HG03159 (cell line): ENCODE measurements around the gene NIM1K.
"Not testable (repeated sequence)": the region's sequence is repeated elsewhere in the genome, so short reads cannot be mapped to it uniquely, and the experiment has no call there.

Source experiments
- ATAC-seq: cut with Tn5 transposase; IDR thresholded peaks from one replicate; pipeline ENCODE4 v1.9.1; 2021; ENCODE audit warnings: mild to moderate bottlenecking, moderate library complexity; ENCODE audit not compliant: unreplicated experiment

NIM1K gene

DNA sequence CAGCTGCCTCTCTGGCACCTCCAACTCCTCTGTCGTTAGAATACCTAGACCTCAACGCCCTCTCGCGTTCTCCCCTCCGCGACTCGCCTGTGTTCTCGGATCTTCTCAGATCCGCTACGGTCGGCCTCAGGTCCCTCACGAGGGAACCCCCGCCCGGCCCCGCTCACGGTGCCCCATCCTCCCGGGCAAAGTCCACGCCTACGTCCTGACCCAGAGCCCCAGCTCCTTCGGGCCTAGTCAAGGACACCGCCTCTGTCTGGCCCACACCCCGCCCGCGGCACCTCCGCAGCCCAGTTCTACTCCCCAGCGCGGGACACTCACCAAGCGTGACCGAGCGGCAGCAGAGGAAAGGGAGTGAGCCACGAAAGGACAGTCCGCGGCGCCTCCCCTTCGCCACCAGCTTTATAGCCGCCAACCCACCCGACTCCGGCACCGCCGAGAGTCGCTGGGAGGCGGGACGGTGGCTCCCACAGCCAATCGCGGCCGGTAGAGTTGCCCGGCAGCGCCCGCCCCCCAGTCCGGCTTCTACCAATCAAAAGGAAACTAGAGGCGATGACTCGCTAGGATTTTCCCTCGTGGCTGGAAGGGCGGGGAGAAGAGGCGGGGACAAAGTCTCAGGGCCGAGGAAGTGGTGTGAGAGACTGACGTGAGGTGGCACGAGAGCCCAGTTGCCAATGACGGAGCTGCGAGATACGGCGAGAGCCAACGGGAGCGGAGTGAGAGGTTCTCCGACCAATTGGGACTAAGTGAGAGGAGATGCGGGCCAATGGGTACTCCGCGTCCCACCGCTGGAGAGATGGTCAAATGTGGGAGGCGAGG is 121.2 kb downstream of the NIM1K start, which contains the start of gene HMGCS1:
Gene HMGCS1 (minus strand): TSS at position 378 of the 819 bp plus-strand sequence. CDS start 14,447 bp downstream, outside the sequence.
- ATAC-seq = peak; percentile 93

DNA sequence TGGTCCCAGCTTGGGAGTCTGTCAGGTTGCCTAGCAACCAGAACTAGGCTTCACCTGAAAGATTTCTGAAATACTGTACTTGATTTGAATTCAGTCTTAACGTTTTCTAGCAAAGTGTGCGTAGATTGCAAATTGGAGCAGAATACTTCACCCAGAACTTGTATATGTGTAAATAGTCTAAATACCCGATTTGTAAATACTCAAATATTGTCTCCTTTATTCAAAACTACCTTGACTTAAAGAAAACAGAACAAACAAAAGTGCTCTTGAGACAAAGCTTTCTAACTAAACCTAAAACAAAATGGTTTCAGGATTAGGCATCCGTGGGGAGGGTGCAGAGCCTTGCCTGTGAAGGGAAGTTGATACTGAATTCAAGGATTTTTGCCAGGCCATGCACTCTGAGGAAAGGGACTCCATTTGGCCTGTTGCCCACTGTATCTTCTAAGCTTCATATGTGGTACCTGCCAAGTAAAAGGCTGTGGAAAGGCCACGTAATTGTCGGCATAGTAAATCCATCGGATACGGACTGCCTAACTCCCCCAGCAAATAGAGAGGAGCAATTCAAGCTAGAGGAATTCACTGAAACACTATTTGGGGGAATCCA is 121.9 kb downstream of the NIM1K start:
- ATAC-seq = no peak

DNA sequence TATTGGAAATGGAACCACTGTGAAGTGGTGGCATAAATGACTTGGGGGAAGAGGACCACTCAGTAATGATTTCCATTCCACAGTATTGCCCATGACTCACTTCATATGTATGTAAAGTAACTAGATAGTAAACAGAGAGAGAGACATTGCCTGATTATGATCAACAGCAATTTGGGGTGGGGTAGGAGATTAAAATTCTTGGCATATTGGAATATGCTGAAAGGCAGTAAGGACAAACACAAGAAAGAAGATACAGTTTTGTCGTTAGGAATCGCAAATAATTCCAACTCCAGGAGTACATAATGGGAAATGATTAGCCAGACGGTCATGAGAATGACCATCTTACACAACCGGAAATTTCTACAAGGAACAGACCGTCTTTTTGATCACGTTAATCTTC is 122.7 kb downstream of the NIM1K start:
- no peak for ATAC-seq

DNA sequence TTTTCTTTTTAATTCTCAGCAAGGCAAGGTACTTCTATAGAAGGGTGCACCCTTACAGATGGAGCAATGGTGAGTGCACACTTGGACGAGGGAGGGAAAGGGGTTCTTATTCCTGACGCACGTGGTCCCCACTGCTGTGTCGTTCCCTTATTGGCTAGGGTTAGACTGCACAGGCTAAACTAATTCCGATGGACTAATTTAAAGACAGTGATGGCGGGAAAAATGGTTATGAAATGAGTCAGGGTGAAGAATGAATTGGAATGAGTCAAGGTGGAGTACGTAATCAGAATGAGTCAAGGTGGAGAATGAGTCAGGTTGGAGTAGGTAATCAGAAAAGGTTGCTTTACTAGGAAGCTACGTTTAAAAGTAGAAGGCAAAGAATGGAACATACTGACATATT is 123.2 kb downstream of the NIM1K start:
- ATAC-seq = no peak

DNA sequence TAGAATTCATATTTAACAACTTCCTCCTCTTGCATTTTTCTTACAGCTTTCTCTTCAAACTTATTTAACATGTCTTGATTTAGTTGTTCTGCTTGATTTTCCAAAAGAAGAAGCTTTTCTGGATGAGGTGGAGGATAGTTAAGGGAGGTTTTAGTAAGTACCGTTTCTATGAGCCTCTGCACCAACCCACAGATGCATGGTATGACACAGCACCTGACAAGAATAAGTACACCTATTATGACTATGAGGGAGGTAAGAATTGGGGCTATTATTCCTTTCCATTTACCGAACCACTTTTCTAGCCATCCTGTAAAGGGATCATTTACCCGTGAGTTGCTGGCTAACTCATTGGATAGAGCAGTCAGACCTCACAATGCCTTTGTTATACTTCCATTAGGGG is 123.7 kb downstream of the NIM1K start:
- no peak for ATAC-seq

DNA sequence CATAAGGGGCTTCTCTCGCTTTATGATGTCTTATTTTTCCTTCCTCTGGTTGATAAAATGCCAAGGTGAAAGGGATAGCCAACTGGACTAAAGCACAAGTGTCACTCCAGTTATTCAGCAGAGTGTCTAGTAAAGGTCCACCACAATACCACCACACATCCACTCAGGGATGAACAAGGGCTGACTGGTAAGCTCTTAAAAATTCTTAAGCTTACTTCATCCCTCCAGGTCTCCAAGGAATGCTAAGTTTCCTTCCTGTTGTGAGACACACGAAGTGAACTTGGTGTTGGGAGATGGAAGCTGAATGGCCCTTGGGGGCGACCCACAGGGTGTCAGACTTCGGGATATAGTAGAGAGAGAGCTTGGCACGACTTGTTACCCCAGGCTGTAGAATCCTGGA is 124.4 kb downstream of the NIM1K start:
- no peak for ATAC-seq

DNA sequence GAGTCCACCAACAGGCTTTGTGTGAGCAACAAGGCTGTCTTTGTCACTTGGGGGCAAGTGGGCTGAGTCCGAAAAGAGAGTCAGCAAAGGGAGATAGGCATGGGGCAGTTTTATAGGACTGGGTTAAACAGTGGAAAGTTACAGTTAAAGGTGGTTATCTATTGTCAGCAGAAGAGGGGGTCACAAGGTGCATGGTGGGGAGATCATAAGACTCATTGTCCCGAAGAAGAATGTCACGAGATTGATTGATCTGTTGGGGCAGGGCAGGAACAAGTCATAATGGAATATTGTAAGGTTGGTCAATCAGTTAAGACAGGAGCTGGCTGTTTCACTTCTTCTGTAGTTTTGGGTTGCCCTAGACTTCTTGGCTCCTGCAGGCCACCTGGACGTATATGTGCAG is 128.8 kb downstream of the NIM1K start:
- ATAC-seq = no peak

DNA sequence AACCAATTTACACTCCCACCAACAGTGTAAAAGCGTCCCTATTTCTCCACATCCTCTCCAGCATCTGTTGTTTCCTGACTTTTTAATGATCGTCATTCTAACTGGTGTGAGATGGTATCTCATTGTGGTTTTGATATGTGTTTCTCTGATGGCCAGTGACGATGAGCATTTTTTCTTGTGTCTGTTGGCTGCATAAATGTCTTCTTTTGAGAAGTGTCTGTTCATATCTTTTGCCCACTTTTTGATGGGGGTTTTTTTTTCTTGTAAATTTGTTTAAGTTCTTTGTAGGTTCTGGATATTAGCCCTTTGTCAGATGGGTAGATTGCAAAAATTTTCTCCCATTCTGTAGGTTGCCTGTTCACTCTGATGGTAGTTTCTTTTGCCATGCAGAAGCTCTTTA is 131.5 kb downstream of the NIM1K start:
- not testable (repeated sequence) for ATAC-seq

DNA sequence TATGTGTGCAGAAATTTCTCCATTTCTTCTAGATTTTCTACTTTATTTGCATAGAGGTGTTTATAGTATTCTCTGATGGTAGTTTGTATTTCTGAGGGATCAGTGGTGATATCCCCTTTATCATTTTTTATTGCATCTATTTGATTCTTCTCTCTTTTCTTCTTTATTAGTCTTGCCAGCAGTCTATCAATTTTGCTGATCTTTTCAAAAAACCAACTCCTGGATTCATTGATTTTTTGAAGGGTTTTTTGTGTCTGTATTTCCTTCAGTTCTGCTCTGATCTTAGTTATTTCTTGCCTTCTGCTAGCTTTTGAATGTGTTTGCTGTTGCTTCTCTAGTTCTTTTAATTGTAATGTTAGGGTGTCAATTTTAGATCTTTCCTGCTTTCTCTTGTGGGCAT is 133.6 kb downstream of the NIM1K start:
- ATAC-seq = not testable (repeated sequence)
